ENCODE results near the gene ANTXR1.

ANTXR1 gene

DNA sequence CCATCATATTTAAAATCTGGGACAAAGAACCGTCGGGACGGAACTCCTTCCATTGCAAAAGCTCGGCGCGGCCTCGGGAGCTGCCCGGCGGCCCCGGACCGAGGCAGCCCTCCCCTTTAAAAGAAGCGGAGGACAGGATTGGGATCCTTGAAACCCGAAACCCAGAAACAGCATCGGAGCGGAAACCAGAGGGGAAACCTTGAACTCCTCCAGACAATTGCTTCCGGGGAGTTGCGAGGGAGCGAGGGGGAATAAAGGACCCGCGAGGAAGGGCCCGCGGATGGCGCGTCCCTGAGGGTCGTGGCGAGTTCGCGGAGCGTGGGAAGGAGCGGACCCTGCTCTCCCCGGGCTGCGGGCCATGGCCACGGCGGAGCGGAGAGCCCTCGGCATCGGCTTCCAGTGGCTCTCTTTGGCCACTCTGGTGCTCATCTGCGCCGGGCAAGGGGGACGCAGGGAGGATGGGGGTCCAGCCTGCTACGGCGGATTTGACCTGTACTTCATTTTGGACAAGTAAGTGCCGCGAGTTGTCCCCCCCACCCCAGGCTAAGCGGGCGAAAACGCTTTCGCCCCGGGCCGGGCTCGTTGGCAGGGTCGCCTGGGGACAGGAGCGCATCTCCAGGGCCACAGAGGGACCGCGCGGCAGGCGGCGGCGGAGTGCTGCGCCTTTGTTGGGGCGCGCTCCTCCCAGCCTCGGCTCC is at the start of gene ANTXR1:
TSS of gene ANTXR1 (plus strand) at position 38 of the 698 bp plus-strand sequence. CDS start at position 359, 321 bp downstream.
- no peak for TF ChIP-seq ZNF274 (IDR thresholded peaks at IDR 0.05; ENCODE audit: low read depth, low read length)
- peak within 1 kb of the TSS; percentile 24 for H3K4me3 ChIP-seq (ENCODE audit: low read length)

DNA sequence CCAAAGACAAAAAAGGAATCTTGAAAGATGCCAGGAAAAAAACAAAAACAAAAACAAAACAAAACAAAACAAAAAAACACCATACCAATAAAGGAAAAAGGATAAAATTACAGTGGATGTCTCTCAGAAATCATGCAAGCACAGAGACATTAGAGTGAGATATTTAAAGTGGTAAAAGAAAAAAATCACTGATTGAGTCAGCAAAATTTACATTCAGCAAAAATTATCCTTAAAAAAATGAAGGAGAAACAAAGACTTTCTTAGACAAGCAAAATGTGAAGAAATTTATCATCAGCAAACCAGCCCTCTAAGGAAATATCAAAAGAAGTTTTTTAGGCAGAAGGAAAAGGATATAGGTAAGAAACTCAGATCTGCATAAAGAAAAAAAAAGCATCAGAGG is 48.7 kb upstream of the ANTXR1 start:
- no peak for TF ChIP-seq ZNF274 (IDR thresholded peaks at IDR 0.05; ENCODE audit: low read depth, low read length)
- no peak overlapping the region for H3K4me3 ChIP-seq (ENCODE audit: low read length)

GRCh38 chr2:68968221-68968620 is 44.8 kb upstream of the ANTXR1 start:
- TF ChIP-seq ZNF274 (IDR thresholded peaks at IDR 0.05; ENCODE audit: low read depth, low read length): no peak
- no peak overlapping the region for H3K4me3 ChIP-seq (ENCODE audit: low read length)

DNA sequence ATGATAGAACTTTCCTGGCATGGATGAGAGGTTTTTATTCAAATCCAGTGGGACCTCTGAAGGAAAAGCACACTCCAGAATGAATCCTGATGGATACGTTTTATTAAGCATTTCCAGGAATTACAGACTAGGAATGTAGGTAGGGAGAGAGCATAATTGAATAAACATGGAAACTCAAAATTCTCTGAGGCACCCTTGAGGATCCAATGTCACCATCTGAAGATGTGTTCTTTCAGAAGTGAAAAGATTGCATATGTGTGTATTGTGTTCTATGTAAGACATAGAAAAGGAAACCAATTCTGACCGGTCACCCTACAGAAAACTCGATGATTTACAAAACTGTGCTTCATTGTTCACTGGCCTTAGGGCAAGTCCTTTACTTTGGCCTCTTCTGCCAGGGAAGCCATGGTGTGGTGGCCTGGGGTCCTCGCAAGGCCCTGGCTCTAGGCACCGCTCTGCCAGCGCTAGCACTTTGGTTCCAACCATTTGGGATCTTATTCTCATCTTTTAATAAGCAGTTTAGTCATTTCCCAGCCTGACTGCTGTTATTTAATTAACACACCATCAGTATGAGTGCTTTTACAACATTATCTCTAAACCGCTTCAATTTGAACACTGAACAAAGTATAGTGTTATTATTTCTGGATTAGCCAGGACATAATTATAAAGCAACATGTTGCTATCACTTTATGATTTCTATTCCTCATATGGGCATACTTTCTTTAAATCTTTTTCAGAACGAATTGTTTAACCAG is 43.1 kb upstream of the ANTXR1 start:
- TF ChIP-seq ZNF274 (IDR thresholded peaks at IDR 0.05; ENCODE audit: low read depth, low read length): no peak
- H3K4me3 ChIP-seq (ENCODE audit: low read length): no peak overlapping the region

- TF ChIP-seq ZNF274 (IDR thresholded peaks at IDR 0.05; ENCODE audit: low read depth, low read length): no peak
- no peak overlapping the region for H3K4me3 ChIP-seq (ENCODE audit: low read length)
Measured at GRCh38 chr2:68970566-68971265, 42.3 kb upstream of the ANTXR1 start.

DNA sequence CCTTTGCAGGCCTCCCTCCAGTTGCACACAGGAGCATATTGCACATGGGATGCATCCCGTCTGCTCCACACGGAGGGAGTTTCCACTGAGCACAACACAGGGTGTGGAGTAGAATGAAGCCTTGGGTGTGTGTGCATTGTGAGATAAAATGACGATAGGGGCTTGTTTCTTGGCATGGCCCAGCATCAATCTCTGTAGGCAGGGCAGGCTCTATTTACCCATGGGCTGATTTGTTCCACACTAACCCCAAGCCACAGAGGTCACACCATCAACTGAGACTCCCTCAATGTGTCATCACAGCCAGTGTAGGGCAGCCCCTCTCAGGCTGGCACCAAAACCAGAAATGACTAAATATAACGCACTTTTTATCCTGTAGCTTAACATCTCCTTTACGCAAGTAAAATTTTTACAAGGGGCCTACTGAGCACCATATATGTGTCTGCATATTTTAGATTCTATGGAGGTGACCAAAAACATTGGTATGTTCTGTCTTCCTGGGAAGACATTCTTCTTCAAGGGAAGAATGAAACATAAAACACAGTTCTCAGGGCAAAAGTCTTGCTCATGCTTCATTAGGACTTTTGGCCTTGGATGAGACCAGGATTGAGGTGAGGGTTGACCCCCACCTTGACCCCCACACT is 41.3 kb upstream of the ANTXR1 start:
- H3K4me3 ChIP-seq (ENCODE audit: low read length): no peak overlapping the region

GRCh38 chr2:68974251-68974650 is 38.7 kb upstream of the ANTXR1 start, which contains the start of gene GKN1:
TSS of gene GKN1 (plus strand) at chr2:68974636. CDS start at chr2:68974678, 42 bp downstream.
- no peak within 1 kb of the TSS for H3K4me3 ChIP-seq (ENCODE audit: low read length)
- TF ChIP-seq ZNF274 (IDR thresholded peaks at IDR 0.05; ENCODE audit: low read depth, low read length): no peak

More for the DNA sequence above, 41.3 kb upstream of the ANTXR1 start:
- no peak for TF ChIP-seq ZNF274 (IDR thresholded peaks at IDR 0.05; ENCODE audit: low read depth, low read length)

DNA sequence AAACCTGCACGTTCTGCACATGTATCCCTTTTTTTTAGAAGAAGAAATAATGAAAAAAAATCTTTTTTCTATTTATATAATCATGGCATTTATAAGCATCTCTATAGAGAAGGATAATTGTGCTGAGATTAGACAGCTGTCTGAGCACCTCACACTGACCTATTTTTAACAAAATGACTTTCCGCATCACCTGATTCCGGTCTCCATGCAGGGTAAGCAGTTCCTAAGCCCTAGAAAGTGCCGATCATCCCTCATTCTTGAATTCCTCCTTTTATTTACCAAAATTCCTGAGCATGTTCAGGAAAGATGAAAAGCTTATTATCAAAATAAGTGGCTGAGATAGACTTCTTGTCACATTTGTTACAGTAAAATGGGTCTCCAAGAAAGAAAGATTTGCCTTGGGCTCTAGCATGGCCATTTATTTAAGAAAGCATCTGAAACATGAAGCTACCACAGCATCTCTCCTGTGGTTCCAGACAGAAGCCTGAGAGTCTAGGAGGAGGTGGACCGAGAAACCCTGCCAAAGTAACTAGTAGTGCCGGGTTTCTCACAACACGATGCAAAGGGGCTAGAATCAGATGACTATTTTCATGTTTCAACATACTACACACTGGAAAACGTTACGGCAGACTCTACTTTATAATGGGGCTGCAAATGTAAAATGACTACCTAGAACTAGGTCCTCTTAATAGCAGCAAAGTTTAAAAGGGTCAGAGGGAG is 37.9 kb upstream of the ANTXR1 start:
- H3K4me3 ChIP-seq (ENCODE audit: low read length): no peak overlapping the region
- no peak for TF ChIP-seq ZNF274 (IDR thresholded peaks at IDR 0.05; ENCODE audit: low read depth, low read length)

DNA sequence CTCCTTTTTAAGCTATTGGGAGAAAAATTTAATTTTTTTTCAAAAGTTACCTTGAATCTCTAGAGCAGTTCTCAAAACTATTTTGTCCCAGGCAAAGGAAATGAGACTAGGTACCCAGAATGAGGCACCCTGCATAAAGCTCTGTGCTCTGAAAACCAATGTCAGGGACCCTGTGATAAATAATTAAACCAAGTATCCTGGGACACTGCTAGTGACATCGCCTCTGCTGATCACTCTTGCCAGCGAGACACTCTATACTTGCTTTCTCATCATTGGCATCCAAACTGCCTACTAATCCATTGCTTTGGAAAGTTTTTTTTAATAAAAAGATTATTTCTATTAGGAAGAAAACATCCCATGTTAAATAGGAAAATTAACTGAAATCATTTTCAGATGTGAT is 37.1 kb upstream of the ANTXR1 start:
- no peak overlapping the region for H3K4me3 ChIP-seq (ENCODE audit: low read length)
- TF ChIP-seq ZNF274 (IDR thresholded peaks at IDR 0.05; ENCODE audit: low read depth, low read length): no peak

DNA sequence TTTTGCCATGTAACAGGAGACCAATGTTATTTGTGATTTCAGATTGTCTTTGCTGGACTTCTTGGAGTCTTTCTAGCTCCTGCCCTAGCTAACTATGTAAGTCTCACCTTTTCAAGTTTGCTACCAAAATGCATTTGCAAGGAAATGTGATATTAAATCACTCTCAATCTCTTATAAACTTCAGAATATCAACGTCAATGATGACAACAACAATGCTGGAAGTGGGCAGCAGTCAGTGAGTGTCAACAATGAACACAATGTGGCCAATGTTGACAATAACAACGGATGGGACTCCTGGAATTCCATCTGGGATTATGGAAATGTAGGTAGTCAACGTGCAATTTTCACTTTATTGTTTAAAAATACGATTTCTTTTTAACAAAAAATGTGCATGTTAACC is 35.5 kb upstream of the ANTXR1 start:
- no peak overlapping the region for H3K4me3 ChIP-seq (ENCODE audit: low read length)
- TF ChIP-seq ZNF274 (IDR thresholded peaks at IDR 0.05; ENCODE audit: low read depth, low read length): no peak

DNA sequence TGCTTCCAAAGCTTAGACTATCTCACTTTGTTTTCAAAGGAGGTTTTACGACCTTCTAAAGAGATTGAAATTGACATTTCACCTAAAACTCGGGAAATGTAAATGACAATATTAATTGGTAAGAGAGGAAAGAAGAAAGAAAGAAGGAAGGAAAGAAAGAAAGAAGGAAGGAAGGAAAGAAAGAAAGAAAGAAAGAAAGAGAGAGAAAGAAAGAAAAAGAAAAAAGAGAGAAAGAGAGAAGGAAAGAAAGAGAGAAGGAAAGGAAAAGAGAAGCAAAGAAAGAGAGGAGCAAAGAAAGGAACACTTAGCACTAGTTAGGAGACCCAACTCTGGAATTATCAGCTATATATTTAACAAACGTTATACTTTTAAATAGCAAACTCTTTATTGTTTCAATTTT is 34.9 kb upstream of the ANTXR1 start:
- no peak overlapping the region for H3K4me3 ChIP-seq (ENCODE audit: low read length)
- TF ChIP-seq ZNF274 (IDR thresholded peaks at IDR 0.05; ENCODE audit: low read depth, low read length): no peak

- TF ChIP-seq ZNF274 (IDR thresholded peaks at IDR 0.05; ENCODE audit: low read depth, low read length): no peak
Measured at GRCh38 chr2:68980956-68981355, 32.0 kb upstream of the ANTXR1 start.

DNA sequence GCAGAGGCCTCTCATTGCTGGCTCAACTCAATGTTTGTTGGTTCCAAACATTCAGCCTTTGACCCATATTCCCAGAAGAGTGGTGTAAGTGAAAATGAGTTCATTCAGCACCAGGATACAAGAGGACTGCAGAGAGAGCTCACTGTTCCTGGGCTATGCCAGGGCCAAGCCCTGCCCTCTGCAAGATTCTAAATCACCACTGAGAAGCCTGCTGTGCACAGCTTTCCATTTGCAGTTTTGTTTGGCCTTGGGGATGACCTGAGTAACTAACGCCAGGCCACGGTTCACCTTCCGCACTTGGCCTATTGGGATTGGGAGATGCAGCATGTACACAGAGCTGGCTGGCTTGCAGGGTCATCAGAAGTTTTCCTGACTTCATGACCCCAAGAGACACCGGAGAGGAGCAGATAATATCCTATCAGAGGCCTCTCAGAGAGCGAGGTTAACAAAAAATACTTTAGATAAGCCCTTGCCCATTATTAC is 25.9 kb upstream of the ANTXR1 start:
- TF ChIP-seq ZNF274 (IDR thresholded peaks at IDR 0.05; ENCODE audit: low read depth, low read length): no peak
- no peak overlapping the region for H3K4me3 ChIP-seq (ENCODE audit: low read length)

More at GRCh38 chr2:68980956-68981355, 32.0 kb upstream of the ANTXR1 start:
- H3K4me3 ChIP-seq (ENCODE audit: low read length): no peak overlapping the region
